Upper lobe of left lung (tissue), 4 donors: Measurements from ENCODE around the gene TRIM41.

Experiments used
- POLR2A ChIP-seq, 4 donors: fragments of 450-650 bp; IDR thresholded peaks; one replicate each; pipeline ENCODE4 v1.5.1; 2016 to 2017; ENCODE audit warnings: antibody characterized with exemption in 4 of 4, mild to moderate bottlenecking in 2 of 4
- TF ChIP-seq, protein P1 (sequence below), 6 experiments: fragments of 450-650 bp in 4 of 6; fragments of 200-600 bp in 2 of 6; sonication (generic) in 2 of 6; IDR thresholded peaks; one replicate each; pipeline ENCODE4 v1.5.1; 2016 to 2019; ENCODE audit warnings: antibody characterized with exemption in 6 of 6

- TF ChIP-seq, protein P1, sequence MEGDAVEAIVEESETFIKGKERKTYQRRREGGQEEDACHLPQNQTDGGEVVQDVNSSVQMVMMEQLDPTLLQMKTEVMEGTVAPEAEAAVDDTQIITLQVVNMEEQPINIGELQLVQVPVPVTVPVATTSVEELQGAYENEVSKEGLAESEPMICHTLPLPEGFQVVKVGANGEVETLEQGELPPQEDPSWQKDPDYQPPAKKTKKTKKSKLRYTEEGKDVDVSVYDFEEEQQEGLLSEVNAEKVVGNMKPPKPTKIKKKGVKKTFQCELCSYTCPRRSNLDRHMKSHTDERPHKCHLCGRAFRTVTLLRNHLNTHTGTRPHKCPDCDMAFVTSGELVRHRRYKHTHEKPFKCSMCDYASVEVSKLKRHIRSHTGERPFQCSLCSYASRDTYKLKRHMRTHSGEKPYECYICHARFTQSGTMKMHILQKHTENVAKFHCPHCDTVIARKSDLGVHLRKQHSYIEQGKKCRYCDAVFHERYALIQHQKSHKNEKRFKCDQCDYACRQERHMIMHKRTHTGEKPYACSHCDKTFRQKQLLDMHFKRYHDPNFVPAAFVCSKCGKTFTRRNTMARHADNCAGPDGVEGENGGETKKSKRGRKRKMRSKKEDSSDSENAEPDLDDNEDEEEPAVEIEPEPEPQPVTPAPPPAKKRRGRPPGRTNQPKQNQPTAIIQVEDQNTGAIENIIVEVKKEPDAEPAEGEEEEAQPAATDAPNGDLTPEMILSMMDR (IDR thresholded peaks at IDR 0.05): no peak
- no peak for TF ChIP-seq POLR2A (IDR thresholded peaks at IDR 0.05)
These were observed 25.6 kb upstream of the TRIM41 start for GRCh38 chr5:181197326-181197951.
